MM.1S (cell line): ENCODE data around the gene SIGLEC11.

ENCODE experiments used
- DNase-seq: peaks from one replicate; pipeline ENCODE4 v3.0.0-alpha.2; 2015
- H2AFZ ChIP-seq: fragments of 300-600 bp; sonication (generic); 2 replicates; pipeline ENCODE4 v1.6.0; 2016; ENCODE audit warnings: antibody characterized with exemption, low read length
- H3F3A ChIP-seq: fragments of 300-600 bp; sonication (generic); 2 replicates; pipeline ENCODE4 v1.6.1; 2016; ENCODE audit warnings: mild to moderate bottlenecking, antibody characterized with exemption, low read length, moderate library complexity, mixed read lengths; ENCODE audit not compliant: insufficient read depth
- H3K27ac ChIP-seq: fragments of 300-600 bp; sonication (generic); 2 replicates; pipeline ENCODE4 v1.5.1; 2016; ENCODE audit warnings: mild to moderate bottlenecking, low read length
- H3K27me3 ChIP-seq: fragments of 300-600 bp; sonication (generic); replicated peaks from 2 replicates; pipeline ENCODE4 v1.6.0; 2016; ENCODE audit warnings: low read length; ENCODE audit not compliant: insufficient read depth
- H3K36me3 ChIP-seq: fragments of 300-600 bp; sonication (generic); replicated peaks from 2 replicates; pipeline ENCODE4 v1.6.1; 2016; ENCODE audit warnings: mild to moderate bottlenecking, low read length, mixed read lengths; ENCODE audit not compliant: insufficient read depth
- H3K4me1 ChIP-seq: fragments of 300-600 bp; sonication (generic); 2 replicates; pipeline ENCODE4 v1.6.1; 2016; ENCODE audit warnings: low read length, mixed read lengths
- H3K4me2 ChIP-seq: fragments of 300-600 bp; sonication (generic); 2 replicates; pipeline ENCODE4 v1.6.0; 2016; ENCODE audit warnings: low read depth, low read length
- H3K4me3 ChIP-seq: fragments of 300-600 bp; sonication (generic); 2 replicates; pipeline ENCODE4 v1.5.1; 2016; ENCODE audit warnings: low read length, mixed read lengths
- H3K79me2 ChIP-seq: fragments of 300-600 bp; sonication (generic); 2 replicates; pipeline ENCODE4 v1.6.1; 2016; ENCODE audit warnings: mixed run types, low read length, mixed read lengths
- H3K9ac ChIP-seq: fragments of 300-600 bp; sonication (generic); 2 replicates; pipeline ENCODE4 v1.6.1; 2016; ENCODE audit warnings: low read length, mixed read lengths
- H3K9me2 ChIP-seq: fragments of 300-600 bp; sonication (generic); replicated peaks from 2 replicates; pipeline ENCODE4 v1.6.1; 2016; ENCODE audit warnings: mild to moderate bottlenecking, low read length, mixed read lengths; ENCODE audit not compliant: insufficient read depth
- H3K9me3 ChIP-seq: fragments of 300-600 bp; sonication (generic); replicated peaks from 2 replicates; pipeline ENCODE4 v1.6.1; 2016; ENCODE audit warnings: mild to moderate bottlenecking, low read length, mixed read lengths; ENCODE audit not compliant: insufficient read depth
- H4K20me1 ChIP-seq: fragments of 300-600 bp; sonication (generic); 2 replicates; pipeline ENCODE4 v1.6.1; 2016; ENCODE audit warnings: mild to moderate bottlenecking, low read length, moderate library complexity, mixed read lengths; ENCODE audit not compliant: insufficient read depth
- CTCF ChIP-seq: fragments of 300-600 bp; sonication (generic); IDR thresholded peaks from 2 replicates; pipeline ENCODE4 v1.5.1; 2016; ENCODE audit warnings: antibody characterized with exemption, low read length, mixed read lengths
- EZH2 ChIP-seq: fragments of 300-600 bp; sonication (generic); optimal IDR thresholded peaks from 2 replicates; pipeline ENCODE3; 2017; ENCODE audit warnings: low read depth, mild to moderate bottlenecking, antibody characterized with exemption, low read length, mixed read lengths
- EZH2phosphoT487 ChIP-seq: fragments of 300-600 bp; sonication (generic); IDR thresholded peaks from 2 replicates; pipeline ENCODE4 v1.6.1; 2018; ENCODE audit warnings: antibody characterized with exemption, low read length

SIGLEC11 gene

GRCh38 chr19:50000038-50000840, 39.3 kb upstream of the SIGLEC11 start:
- H3K36me3 ChIP-seq, result no peaks in the 10 kb centered on the region
- H3K4me2 ChIP-seq, result no peak overlapping the region
- H4K20me1 ChIP-seq, result no peaks in the 10 kb centered on the region

GRCh38 chr19:49999371-50000010, 38.5 kb upstream of the SIGLEC11 start:
- peaks cover 5% of the 10 kb centered on the region; the same call in 1 of the 2 replicates for H3K79me2 ChIP-seq
- no peak overlapping the region for H3K4me3 ChIP-seq
- H2AFZ ChIP-seq, result no peak overlapping the region
- no peaks in the 10 kb centered on the region for H3K27me3 ChIP-seq
- no peaks in the 10 kb centered on the region for H4K20me1 ChIP-seq
- no peaks in the 10 kb centered on the region for H3F3A ChIP-seq
- no peak for DNase-seq
- H3K4me1 ChIP-seq, result peaks cover 11% of the 10 kb centered on the region
- H3K4me2 ChIP-seq, result no peak overlapping the region
- no peak overlapping the region for H3K9ac ChIP-seq
- no peaks in the 10 kb centered on the region for H3K9me3 ChIP-seq
- H3K9me2 ChIP-seq, result no peaks in the 10 kb centered on the region
- no peak for TF ChIP-seq CTCF
- no peak for TF ChIP-seq EZH2
- H3K36me3 ChIP-seq, result no peaks in the 10 kb centered on the region
- no peak overlapping the region for H3K27ac ChIP-seq

More at GRCh38 chr19:50000038-50000840, 39.3 kb upstream of the SIGLEC11 start:
- no peak overlapping the region for H2AFZ ChIP-seq
- no peaks in the 10 kb centered on the region for H3F3A ChIP-seq
- no peak for TF ChIP-seq CTCF
- TF ChIP-seq EZH2, result no peak
- TF ChIP-seq EZH2phosphoT487, result no peak
- DNase-seq, result no peak
- no peak overlapping the region for H3K4me3 ChIP-seq
- H3K27ac ChIP-seq, result no peak overlapping the region
- no peaks in the 10 kb centered on the region for H3K9me2 ChIP-seq
- H3K4me1 ChIP-seq, result peaks cover 17% of the 10 kb centered on the region
- H3K9me3 ChIP-seq, result no peaks in the 10 kb centered on the region
- no peak overlapping the region for H3K9ac ChIP-seq
- no peaks in the 10 kb centered on the region for H3K27me3 ChIP-seq
- H3K79me2 ChIP-seq, result peaks cover 5% of the 10 kb centered on the region; the same call in 1 of the 2 replicates

GRCh38 chr19:49997709-49998108, 36.7 kb upstream of the SIGLEC11 start:
- no peaks in the 10 kb centered on the region for H3K9me3 ChIP-seq
- no peaks in the 10 kb centered on the region for H3K4me1 ChIP-seq
- H3K36me3 ChIP-seq, result no peaks in the 10 kb centered on the region
- no peaks in the 10 kb centered on the region for H3K27me3 ChIP-seq
- no peak overlapping the region for H3K9ac ChIP-seq
- no peaks in the 10 kb centered on the region for H4K20me1 ChIP-seq
- no peak overlapping the region for H3K27ac ChIP-seq
- no peaks in the 10 kb centered on the region for H3F3A ChIP-seq
- peak; percentile 16 for DNase-seq
- no peak for TF ChIP-seq EZH2phosphoT487
- TF ChIP-seq CTCF, result no peak
- no peak for TF ChIP-seq EZH2
- H3K4me3 ChIP-seq, result no peak overlapping the region
- no peaks in the 10 kb centered on the region for H3K9me2 ChIP-seq
- H3K4me2 ChIP-seq, result no peak overlapping the region
- peaks cover 5% of the 10 kb centered on the region; the same call in 1 of the 2 replicates for H3K79me2 ChIP-seq
- H2AFZ ChIP-seq, result no peak overlapping the region
